ENCODE data around the gene SHCBP1L.
"Not testable (repeated sequence)": the region's sequence is repeated elsewhere in the genome, so short reads cannot be mapped to it uniquely, and the experiment has no call there.

The SHCBP1L gene

GRCh38 chr1:182927693-182928433 is 25.1 kb downstream of the SHCBP1L start:
- Histone ChIP-seq H3K27me3 (ENCODE audit: insufficient read depth, low read length) (no peaks in the 10 kb centered on the region; the same call in 1 of the 2 replicates), H3K36me3 (ENCODE audit: insufficient read depth, low read length) (no peaks in the 10 kb centered on the region), H3K27ac (ENCODE audit: low read depth, low read length) (no peak overlapping the region), H3K4me1 (ENCODE audit: insufficient read depth, low read length) (no peaks in the 10 kb centered on the region), H3K9ac (ENCODE audit: low read depth, low read length) (no peak overlapping the region), H3K9me3 (ENCODE audit: insufficient read depth, low read depth, low read length) (no peaks in the 10 kb centered on the region), H3K4me3 (ENCODE audit: low read length) (no peak overlapping the region)
- 97% methylated on average over 1 of the region's 1 CpG for WGBS

- H3K4me1 ChIP-seq (ENCODE audit: insufficient read depth, low read length) = no peaks in the 10 kb centered on the region
- no peak overlapping the region for H3K4me3 ChIP-seq (ENCODE audit: low read length)
- no peaks in the 10 kb centered on the region; the same call in 1 of the 2 replicates for H3K27me3 ChIP-seq (ENCODE audit: insufficient read depth, low read length)
- no peak overlapping the region for H3K27ac ChIP-seq (ENCODE audit: low read depth, low read length)
- no peaks in the 10 kb centered on the region for H3K9me3 ChIP-seq (ENCODE audit: insufficient read depth, low read depth, low read length)
- no peaks in the 10 kb centered on the region for H3K36me3 ChIP-seq (ENCODE audit: insufficient read depth, low read length)
- WGBS = 90% methylated on average over 1 of the region's 1 CpG
- H3K9ac ChIP-seq (ENCODE audit: low read depth, low read length) = no peak overlapping the region
Observed at GRCh38 chr1:182925661-182926060, 27.3 kb downstream of the SHCBP1L start.

GRCh38 chr1:182917378-182917777 is 35.6 kb downstream of the SHCBP1L start:
- H3K9me3 ChIP-seq (ENCODE audit: insufficient read depth, low read depth, low read length) = 0 out of 2 replicates have a peak, but pooled peaks cover 3% of the 10 kb centered on the region
- 90% methylated on average over 3 of the region's 3 CpGs for WGBS
- H3K9ac ChIP-seq (ENCODE audit: low read depth, low read length) = no peak overlapping the region
- no peak overlapping the region for H3K27ac ChIP-seq (ENCODE audit: low read depth, low read length)
- no peaks in the 10 kb centered on the region for H3K4me1 ChIP-seq (ENCODE audit: insufficient read depth, low read length)
- no peaks in the 10 kb centered on the region for H3K27me3 ChIP-seq (ENCODE audit: insufficient read depth, low read length)
- H3K36me3 ChIP-seq (ENCODE audit: insufficient read depth, low read length) = no peaks in the 10 kb centered on the region
- H3K4me3 ChIP-seq (ENCODE audit: low read length) = no peak overlapping the region

- Histone ChIP-seq H3K9me3 (ENCODE audit: insufficient read depth, low read depth, low read length) (0 out of 2 replicates have a peak, but pooled peaks cover 10% of the 10 kb centered on the region), H3K4me1 (ENCODE audit: insufficient read depth, low read length) (peaks cover 11% of the 10 kb centered on the region), H3K9ac (ENCODE audit: low read depth, low read length) (no peak overlapping the region), H3K4me3 (ENCODE audit: low read length) (no peak overlapping the region), H3K27me3 (ENCODE audit: insufficient read depth, low read length) (no peaks in the 10 kb centered on the region), H3K36me3 (ENCODE audit: insufficient read depth, low read length) (no peaks in the 10 kb centered on the region), H3K27ac (ENCODE audit: low read depth, low read length) (no peak overlapping the region)
- 94% methylated on average over 2 of the region's 3 CpGs for WGBS
Observed at GRCh38 chr1:182913401-182913800, 39.6 kb downstream of the SHCBP1L start.

GRCh38 chr1:182910143-182910542 is 42.8 kb downstream of the SHCBP1L start:
- Histone ChIP-seq H3K4me3 (ENCODE audit: low read length) (no peak overlapping the region), H3K27ac (ENCODE audit: low read depth, low read length) (0 out of 2 replicates have a peak overlapping the region, but pooled peaks have one; percentile 11), H3K9me3 (ENCODE audit: insufficient read depth, low read depth, low read length) (0 out of 2 replicates have a peak, but pooled peaks cover 10% of the 10 kb centered on the region), H3K27me3 (ENCODE audit: insufficient read depth, low read length) (no peaks in the 10 kb centered on the region), H3K9ac (ENCODE audit: low read depth, low read length) (no peak overlapping the region; the same call in 1 of the 2 replicates), H3K4me1 (ENCODE audit: insufficient read depth, low read length) (peaks cover 11% of the 10 kb centered on the region), H3K36me3 (ENCODE audit: insufficient read depth, low read length) (no peaks in the 10 kb centered on the region)
- 100% methylated on average over 1 of the region's 1 CpG for WGBS

GRCh38 chr1:182909578-182909977 is 43.4 kb downstream of the SHCBP1L start:
- Histone ChIP-seq H3K9me3 (ENCODE audit: insufficient read depth, low read depth, low read length) (0 out of 2 replicates have a peak, but pooled peaks cover 10% of the 10 kb centered on the region), H3K27ac (ENCODE audit: low read depth, low read length) (0 out of 2 replicates have a peak overlapping the region, but pooled peaks have one; percentile 11), H3K4me3 (ENCODE audit: low read length) (no peak overlapping the region), H3K36me3 (ENCODE audit: insufficient read depth, low read length) (no peaks in the 10 kb centered on the region), H3K9ac (ENCODE audit: low read depth, low read length) (no peak overlapping the region; the same call in 1 of the 2 replicates), H3K4me1 (ENCODE audit: insufficient read depth, low read length) (peaks cover 11% of the 10 kb centered on the region), H3K27me3 (ENCODE audit: insufficient read depth, low read length) (no peaks in the 10 kb centered on the region)
- WGBS = 90% methylated on average over 4 of the region's 4 CpGs

GRCh38 chr1:182905321-182905720 is 47.6 kb downstream of the SHCBP1L start:
- WGBS = 86% methylated on average over 1 of the region's 2 CpGs
- H3K36me3 ChIP-seq (ENCODE audit: insufficient read depth, low read length) = no peaks in the 10 kb centered on the region
- no peak overlapping the region for H3K27ac ChIP-seq (ENCODE audit: low read depth, low read length)
- no peak overlapping the region for H3K9ac ChIP-seq (ENCODE audit: low read depth, low read length)
- no peak overlapping the region for H3K4me3 ChIP-seq (ENCODE audit: low read length)
- H3K4me1 ChIP-seq (ENCODE audit: insufficient read depth, low read length) = peaks cover 8% of the 10 kb centered on the region
- no peaks in the 10 kb centered on the region for H3K9me3 ChIP-seq (ENCODE audit: insufficient read depth, low read depth, low read length)
- no peaks in the 10 kb centered on the region for H3K27me3 ChIP-seq (ENCODE audit: insufficient read depth, low read length)

- not testable (repeated sequence) for H3K4me3 ChIP-seq (ENCODE audit: low read length); H3K4me1 ChIP-seq (ENCODE audit: insufficient read depth, low read length); H3K9me3 ChIP-seq (ENCODE audit: insufficient read depth, low read depth, low read length); H3K27ac ChIP-seq (ENCODE audit: low read depth, low read length); H3K27me3 ChIP-seq (ENCODE audit: insufficient read depth, low read length); H3K36me3 ChIP-seq (ENCODE audit: insufficient read depth, low read length); H3K9ac ChIP-seq (ENCODE audit: low read depth, low read length)
- 92% methylated on average over 5 of the region's 5 CpGs for WGBS
Observed at GRCh38 chr1:182901946-182902345, 51.0 kb downstream of the SHCBP1L start.

GRCh38 chr1:182897696-182898095 is 55.3 kb downstream of the SHCBP1L start:
- no peaks in the 10 kb centered on the region for H3K36me3 ChIP-seq (ENCODE audit: insufficient read depth, low read length)
- H3K4me3 ChIP-seq (ENCODE audit: low read length) = no peak overlapping the region
- no peak overlapping the region for H3K9ac ChIP-seq (ENCODE audit: low read depth, low read length)
- no peaks in the 10 kb centered on the region for H3K4me1 ChIP-seq (ENCODE audit: insufficient read depth, low read length)
- H3K9me3 ChIP-seq (ENCODE audit: insufficient read depth, low read depth, low read length) = no peaks in the 10 kb centered on the region
- no peaks in the 10 kb centered on the region for H3K27me3 ChIP-seq (ENCODE audit: insufficient read depth, low read length)
- 92% methylated on average over 2 of the region's 2 CpGs for WGBS
- no peak overlapping the region for H3K27ac ChIP-seq (ENCODE audit: low read depth, low read length)

- H3K27ac ChIP-seq (ENCODE audit: low read depth, low read length) = no peak overlapping the region
- no peaks in the 10 kb centered on the region for H3K27me3 ChIP-seq (ENCODE audit: insufficient read depth, low read length)
- no peak overlapping the region for H3K9ac ChIP-seq (ENCODE audit: low read depth, low read length)
- H3K4me1 ChIP-seq (ENCODE audit: insufficient read depth, low read length) = 0 out of 2 replicates have a peak, but pooled peaks cover 5% of the 10 kb centered on the region
- H3K36me3 ChIP-seq (ENCODE audit: insufficient read depth, low read length) = peaks cover 34% of the 10 kb centered on the region
- no peak overlapping the region for H3K4me3 ChIP-seq (ENCODE audit: low read length)
- 80% methylated on average over 9 of the region's 9 CpGs for WGBS
- no peaks in the 10 kb centered on the region for H3K9me3 ChIP-seq (ENCODE audit: insufficient read depth, low read depth, low read length)
Observed at GRCh38 chr1:182890927-182891610, 61.9 kb downstream of the SHCBP1L start.

- Histone ChIP-seq H3K4me1 (ENCODE audit: insufficient read depth, low read length) (0 out of 2 replicates have a peak, but pooled peaks cover 5% of the 10 kb centered on the region), H3K27me3 (ENCODE audit: insufficient read depth, low read length) (no peaks in the 10 kb centered on the region), H3K4me3 (ENCODE audit: low read length) (no peak overlapping the region), H3K9me3 (ENCODE audit: insufficient read depth, low read depth, low read length) (no peaks in the 10 kb centered on the region), H3K9ac (ENCODE audit: low read depth, low read length) (no peak overlapping the region), H3K27ac (ENCODE audit: low read depth, low read length) (no peak overlapping the region; the same call in 1 of the 2 replicates), H3K36me3 (ENCODE audit: insufficient read depth, low read length) (peaks cover 44% of the 10 kb centered on the region)
- 83% methylated on average over 5 of the region's 6 CpGs for WGBS
Observed at GRCh38 chr1:182889997-182890396, 63.0 kb downstream of the SHCBP1L start.

All from HUES64 (cell line).